IMR-90 (cell line): ENCODE results near the gene CLPTM1. TPM values are rescaled to one million over a fixed set of nuclear protein-coding genes. Genes with fewer than 3 reads are reported as not detected.

Experiments
- ATAC-seq: fragments of 200-7000 bp; cut with Tn5 transposase; 2 replicates; pipeline ENCODE4 v1.9.1; 2020; ENCODE audit warnings: low read depth, mild to moderate bottlenecking, moderate library complexity
- BruUV-seq: library from RNA; stranded (reverse); fragments of 400-500 nt; replicated peaks from 2 replicates; lab custom pipeline; 2021; lab: Mats Ljungman, UMichigan
- CTCF ChIA-PET: fragments of 300-600 bp; formaldehyde crosslinking; extraction: SDS; loops from one replicate; lab custom pipeline; 2021; ENCODE audit warnings: antibody characterized with exemption; lab: Yijun Ruan, JAX
- POLR2A ChIA-PET: fragments of 300-600 bp; sonication (Branson Sonifier 250); formaldehyde crosslinking; loops from one replicate; lab custom pipeline; 2022; ENCODE audit warnings: antibody characterized with exemption; ENCODE audit not compliant: unreplicated experiment; lab: Charles Lee
- DNase-seq: peaks from one replicate; pipeline ENCODE4 v3.0.0; 2013
- H2AFZ ChIP-seq: replicated peaks from 2 replicates; pipeline ENCODE3; 2013; ENCODE audit warnings: low read length, mild to moderate bottlenecking; ENCODE audit not compliant: poor library complexity
- H2AK5ac ChIP-seq: 2 replicates; pipeline ENCODE4 v1.6.1; 2013; ENCODE audit warnings: low read depth, low read length, inconsistent platforms
- H2AK9ac ChIP-seq: replicated peaks from 2 replicates; pipeline ENCODE3; 2013; ENCODE audit warnings: mild to moderate bottlenecking, low read depth, low read length, moderate library complexity; ENCODE audit not compliant: poor library complexity
- H2BK120ac ChIP-seq: 2 replicates; pipeline ENCODE4 v1.6.1; 2013; ENCODE audit warnings: low read depth, low read length, inconsistent platforms
- H2BK15ac ChIP-seq: 3 replicates; pipeline ENCODE4 v1.6.1; 2013; ENCODE audit warnings: low read depth, low read length, inconsistent platforms
- H2BK20ac ChIP-seq: 2 replicates; pipeline ENCODE4 v1.6.1; 2013; ENCODE audit warnings: low read depth, mild to moderate bottlenecking, inconsistent platforms, low read length, moderate library complexity
- H2BK5ac ChIP-seq: 2 replicates; pipeline ENCODE4 v1.6.1; 2013; ENCODE audit warnings: mild to moderate bottlenecking, low read depth, low read length, inconsistent platforms; ENCODE audit not compliant: poor library complexity, severe bottlenecking
- H3K14ac ChIP-seq: replicated peaks from 2 replicates; pipeline ENCODE4 v1.6.1; 2013; ENCODE audit warnings: low read depth, low read length, inconsistent platforms
- H3K18ac ChIP-seq: 2 replicates; pipeline ENCODE4 v1.6.1; 2013; ENCODE audit warnings: low read depth, low read length, control low read depth
- H3K23ac ChIP-seq: 2 replicates; pipeline ENCODE4 v1.6.1; 2013; ENCODE audit warnings: low read depth, low read length, inconsistent platforms
- H3K27ac ChIP-seq: 2 replicates; pipeline ENCODE4 v1.5.1; 2013; ENCODE audit warnings: mild to moderate bottlenecking, control low read depth, low read length; ENCODE audit not compliant: insufficient read depth
- H3K27me3 ChIP-seq: 2 replicates; pipeline ENCODE4 v1.6.1; 2013; ENCODE audit warnings: low read length; ENCODE audit not compliant: control insufficient read depth, insufficient read depth
- H3K36me3 ChIP-seq: 2 replicates; pipeline ENCODE4 v1.6.1; 2013; ENCODE audit warnings: low read length, mixed read lengths; ENCODE audit not compliant: control insufficient read depth, insufficient read depth
- H3K4ac ChIP-seq: 2 replicates; pipeline ENCODE4 v1.6.1; 2013; ENCODE audit warnings: low read depth, low read length, inconsistent platforms
- H3K4me1 ChIP-seq: 2 replicates; pipeline ENCODE4 v1.6.1; 2013; ENCODE audit warnings: low read length, mixed read lengths; ENCODE audit not compliant: control insufficient read depth, insufficient read depth
- H3K4me2 ChIP-seq: 2 replicates; pipeline ENCODE4 v1.6.1; 2013; ENCODE audit warnings: low read depth, mild to moderate bottlenecking, control low read depth, low read length, moderate library complexity
- H3K4me3 ChIP-seq: 2 replicates; pipeline ENCODE4 v1.5.1; 2013; ENCODE audit warnings: low read depth, mild to moderate bottlenecking, control low read depth, low read length, moderate library complexity; ENCODE audit not compliant: insufficient read depth
- H3K56ac ChIP-seq: 2 replicates; pipeline ENCODE4 v1.6.1; 2013; ENCODE audit warnings: low read length, inconsistent platforms; ENCODE audit not compliant: insufficient read depth; ENCODE audit errors: extremely low read depth
- H3K79me1 ChIP-seq, 2 experiments: 2 replicates each; pipeline ENCODE4 v1.6.1; 2013; ENCODE audit warnings: low read length in 2 of 2, inconsistent platforms in 1 of 2, low read depth in 1 of 2
- H3K9ac ChIP-seq: 2 replicates; pipeline ENCODE4 v1.6.1; 2013; ENCODE audit warnings: low read depth, low read length, control low read depth
- H3K9me1 ChIP-seq: 2 replicates; pipeline ENCODE4 v1.6.1; 2013; ENCODE audit warnings: low read length, inconsistent platforms; ENCODE audit not compliant: insufficient read depth
- H3K9me3 ChIP-seq: 2 replicates; pipeline ENCODE4 v1.6.1; 2013; ENCODE audit warnings: low read length; ENCODE audit not compliant: control insufficient read depth, insufficient read depth
- H4K20me1 ChIP-seq: 2 replicates; pipeline ENCODE4 v1.6.1; 2013; ENCODE audit warnings: low read length, inconsistent platforms; ENCODE audit not compliant: insufficient read depth
- H4K5ac ChIP-seq: 2 replicates; pipeline ENCODE4 v1.6.1; 2013; ENCODE audit warnings: mild to moderate bottlenecking, low read depth, low read length, control low read depth
- H4K8ac ChIP-seq, 2 experiments: 2 replicates each; pipeline ENCODE4 v1.6.1; 2013; ENCODE audit warnings: low read depth in 2 of 2, low read length in 2 of 2, control low read depth in 1 of 2, inconsistent platforms in 1 of 2
- H4K91ac ChIP-seq: 2 replicates; pipeline ENCODE4 v1.6.1; 2013; ENCODE audit warnings: low read depth, low read length, inconsistent platforms; ENCODE audit not compliant: insufficient read depth
- BHLHE40 ChIP-seq: fragments of 150-350 bp; IDR thresholded peaks from 2 replicates; pipeline ENCODE4 v1.6.1; 2016; ENCODE audit warnings: mild to moderate bottlenecking, low read depth, low read length
- CEBPB ChIP-seq: IDR thresholded peaks from 2 replicates; pipeline ENCODE4 v1.6.1; 2012; ENCODE audit warnings: low read depth, low read length, improper control_type of control experiment
- MAFK ChIP-seq: IDR thresholded peaks from 2 replicates; pipeline ENCODE4 v1.6.1; 2012; ENCODE audit warnings: low read depth, low read length, improper control_type of control experiment
- MAZ ChIP-seq: IDR thresholded peaks from 2 replicates; pipeline ENCODE4 v1.6.1; 2012; ENCODE audit warnings: low read depth, mild to moderate bottlenecking, low read length, improper control_type of control experiment, moderate library complexity, borderline replicate concordance
- NFE2L2 ChIP-seq: fragments of 150-350 bp; IDR thresholded peaks from 2 replicates; pipeline ENCODE4 v1.6.1; 2016; ENCODE audit warnings: low read depth, mild to moderate bottlenecking, low read length
- POLR2A ChIP-seq: IDR thresholded peaks from 2 replicates; pipeline ENCODE4 v1.6.1; 2012; ENCODE audit warnings: mild to moderate bottlenecking, low read depth, low read length
- RAD21 ChIP-seq: IDR thresholded peaks from 2 replicates; pipeline ENCODE4 v1.6.1; 2012; ENCODE audit warnings: low read length, improper control_type of control experiment
- RCOR1 ChIP-seq: IDR thresholded peaks from 2 replicates; pipeline ENCODE4 v1.6.1; 2012; ENCODE audit warnings: mild to moderate bottlenecking, low read length, improper control_type of control experiment; ENCODE audit not compliant: insufficient replicate concordance
- RFX5 ChIP-seq: IDR thresholded peaks from 2 replicates; pipeline ENCODE4 v1.8.0; 2012; ENCODE audit warnings: low read depth, mild to moderate bottlenecking, low read length, moderate library complexity
- SMC3 ChIP-seq: fragments of 150-350 bp; IDR thresholded peaks from 2 replicates; pipeline ENCODE4 v1.6.1; 2016; ENCODE audit warnings: low read depth, mild to moderate bottlenecking, antibody characterized with exemption, low read length, moderate library complexity
- USF2 ChIP-seq: fragments of 150-350 bp; IDR thresholded peaks from 2 replicates; pipeline ENCODE4 v1.6.1; 2017; ENCODE audit warnings: mild to moderate bottlenecking, antibody characterized with exemption, low read length, low read depth
- WGBS, 2 experiments: methylation state at CpG; one replicate each; pipeline versions ENCODE4 v1.1.5 to v1.1.7; 2013; ENCODE audit warnings: missing lambda C conversion rate in 2 of 2; ENCODE audit not compliant: insufficient read length in 1 of 2; ENCODE audit errors: extremely low coverage in 2 of 2; 5-methylcytosine and 5-hydroxymethylcytosine counted together
- dilution Hi-C: fragments of 300-500 bp; cut with HindIII; formaldehyde crosslinking; loops from one replicate; pipeline ENCODE4 v1.14.3; 2018; ENCODE audit warnings: low sequenced_read_pairs; ENCODE audit not compliant: unreplicated experiment
- in situ Hi-C: fragments of 300-500 bp; cut with MboI; formaldehyde crosslinking; loops from 3 replicates; pipeline ENCODE4 v1.14.3; 2019; ENCODE audit warnings: low sequenced_read_pairs, inconsistent platforms, mixed read lengths
- intact Hi-C: fragments of 100-400 bp; cut with micrococcal nuclease; formaldehyde crosslinking; loops from 2 replicates; pipeline ENCODE4 v1.10.0; 2022
- polyA plus RNA-seq, 3 experiments: library from polyadenylated mRNA; depleted of rRNA; stranded (reverse); fragments of >200 nt; gene quantifications; 2 replicates each; pipeline ENCODE4 v1.2.3, GENCODE V29; 2012; ENCODE audit warnings: low replicate concordance in 1 of 3
- total RNA-seq: library from RNA; depleted of rRNA; stranded (reverse); fragments of >200 nt; gene quantifications from 2 replicates; pipeline ENCODE4 v1.2.3, GENCODE V29; 2012

Gene CLPTM1
- total and polyA plus RNA-seq, 2 of the 4 experiments (the other 2 are of a cell fraction): 23.8 to 88.8 TPM

GRCh38 chr19:45027371-45027770, 72.2 kb downstream of the CLPTM1 start:
- 80% methylated on average over 1 of the region's 2 CpGs; no CpG with 5 or more reads in 1 of the 2 experiments for WGBS, 2 experiments
- H3K4me3 ChIP-seq: no peak overlapping the region

More at GRCh38 chr19:45027371-45027770, 72.2 kb downstream of the CLPTM1 start:
- H3K9me1 ChIP-seq: no peaks in the 10 kb centered on the region
- H2AK5ac ChIP-seq: no peak overlapping the region
- no peaks in the 10 kb centered on the region for H3K27me3 ChIP-seq
- no peak overlapping the region for H2BK15ac ChIP-seq
- ChIA-PET CTCF (no interaction called here), POLR2A (no interaction called here)
- no peak overlapping the region for H3K14ac ChIP-seq
- no peak overlapping the region for H3K18ac ChIP-seq
- H2BK5ac ChIP-seq: no peak overlapping the region
- H3K9ac ChIP-seq: no peak overlapping the region
- no peak overlapping the region for H2BK120ac ChIP-seq
- TF ChIP-seq BHLHE40 (no peak), SMC3 (no peak), CEBPB (no peak), POLR2A (no peak), RCOR1 (no peak), RAD21 (no peak), MAFK (no peak), USF2 (no peak), RFX5 (no peak), NFE2L2 (no peak), MAZ (no peak)
- H2AK9ac ChIP-seq: no peak overlapping the region
- no peak overlapping the region for H4K8ac ChIP-seq
- H3K23ac ChIP-seq: no peak overlapping the region
- no peak overlapping the region for H4K5ac ChIP-seq
- no peak overlapping the region for H3K4ac ChIP-seq
- no peak overlapping the region for H2AFZ ChIP-seq
- H3K36me3 ChIP-seq: peaks cover 18% of the 10 kb centered on the region
- H3K4me2 ChIP-seq: no peak overlapping the region
- no peak for ATAC-seq
- H4K91ac ChIP-seq: no peak overlapping the region
- H3K56ac ChIP-seq: no peak overlapping the region
- DNase-seq: no peak
- H4K20me1 ChIP-seq: no peaks in the 10 kb centered on the region
- no TSS peak for BruUV-seq
- H3K27ac ChIP-seq: no peak overlapping the region
- intact Hi-C loops: no loop called here
- H3K79me1 ChIP-seq: no peaks in the 10 kb centered on the region
- no peak overlapping the region for H2BK20ac ChIP-seq
- dilution Hi-C loops: no loop called here
- H3K9me3 ChIP-seq: no peaks in the 10 kb centered on the region
- in situ Hi-C loops: no loop called here
- H3K4me1 ChIP-seq: no peaks in the 10 kb centered on the region
